Endometrial microvascular endothelial cells (primary cell): ENCODE measurements around the gene DEPP1. TPM values are rescaled to one million over a fixed set of nuclear protein-coding genes. Genes with fewer than 3 reads are reported as not detected.
"Not testable (repeated sequence)": the region's sequence is repeated elsewhere in the genome, so short reads cannot be mapped to it uniquely, and the experiment has no call there.

ENCODE experiments used
- in situ Hi-C: cut with HindIII; loops from 2 replicates; pipeline ENCODE4 v1.10.0; 2017; ENCODE audit warnings: low sequenced_read_pairs, low pct_unique_long_range_greater_than_20kb; ENCODE audit errors: inconsistent ontology term
- total RNA-seq: library from RNA; depleted of rRNA; stranded (reverse); fragments of >200 nt; gene quantifications from one replicate; pipeline ENCODE4 v1.2.3, GENCODE V29; 2015; ENCODE audit errors: inconsistent ontology term

DEPP1 gene, protein sequence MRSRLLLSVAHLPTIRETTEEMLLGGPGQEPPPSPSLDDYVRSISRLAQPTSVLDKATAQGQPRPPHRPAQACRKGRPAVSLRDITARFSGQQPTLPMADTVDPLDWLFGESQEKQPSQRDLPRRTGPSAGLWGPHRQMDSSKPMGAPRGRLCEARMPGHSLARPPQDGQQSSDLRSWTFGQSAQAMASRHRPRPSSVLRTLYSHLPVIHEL
- 10.1 TPM for total RNA-seq

DNA sequence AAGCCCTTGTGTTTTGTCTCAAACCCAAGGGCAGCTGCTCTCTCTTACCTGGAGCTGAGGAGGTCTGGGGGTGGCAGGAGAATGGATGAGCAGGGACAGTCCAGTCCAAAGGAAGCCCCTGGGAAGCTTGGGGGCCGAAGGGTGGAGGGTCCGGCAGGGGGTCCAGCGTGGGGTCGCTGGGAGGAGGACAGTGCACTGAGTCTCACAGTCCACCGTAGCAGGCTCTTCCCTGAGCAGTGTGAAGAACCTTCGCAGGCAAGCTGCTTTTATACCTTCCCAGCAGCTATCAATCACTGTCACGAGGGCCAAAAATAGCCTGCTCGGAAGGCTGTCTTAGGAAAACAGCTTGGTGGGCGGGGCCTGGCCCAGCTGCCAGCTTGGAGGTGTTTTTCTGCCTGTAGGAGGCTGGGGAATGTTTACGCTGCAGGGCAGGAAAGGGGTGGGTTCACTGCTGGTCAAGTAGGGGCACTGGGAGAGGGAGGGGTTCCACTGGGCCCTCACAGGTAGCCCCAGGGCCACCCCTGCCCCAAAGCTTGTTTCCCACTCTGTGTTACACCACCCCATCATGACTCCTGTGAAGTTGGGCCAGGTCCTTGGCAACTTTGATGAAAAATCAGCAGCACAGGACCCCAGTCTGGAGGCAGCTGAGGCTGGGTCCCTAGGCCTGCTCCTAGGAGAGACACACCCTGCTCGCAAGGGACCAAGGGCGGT lies at the start of gene DEPP1:
Gene DEPP1, minus strand, starts transcription at position 240 of the 711 bp plus-strand sequence. CDS start 779 bp downstream, outside the sequence.
- in situ Hi-C loops, result no loop called here

DNA sequence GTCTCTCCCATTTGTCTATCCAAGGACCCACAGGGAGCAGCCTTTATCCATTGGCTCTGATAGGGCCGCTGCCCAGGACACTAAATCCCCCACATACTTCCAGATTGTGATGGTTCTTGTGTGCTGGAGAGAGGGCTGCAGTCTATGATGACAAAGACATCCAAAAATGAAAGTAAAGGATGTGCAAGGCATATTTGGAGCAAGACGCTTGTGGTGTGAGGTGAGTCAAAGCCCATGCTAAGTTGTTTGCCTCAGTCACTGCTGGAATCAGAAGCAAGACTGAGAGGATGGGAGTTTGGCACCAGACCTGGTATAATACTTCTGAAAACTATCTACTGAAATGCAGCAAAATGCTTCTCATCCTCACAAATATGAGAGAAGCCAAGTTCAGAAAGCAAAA lies 44.8 kb upstream of the DEPP1 start:
- in situ Hi-C loops, result no loop called here

DNA sequence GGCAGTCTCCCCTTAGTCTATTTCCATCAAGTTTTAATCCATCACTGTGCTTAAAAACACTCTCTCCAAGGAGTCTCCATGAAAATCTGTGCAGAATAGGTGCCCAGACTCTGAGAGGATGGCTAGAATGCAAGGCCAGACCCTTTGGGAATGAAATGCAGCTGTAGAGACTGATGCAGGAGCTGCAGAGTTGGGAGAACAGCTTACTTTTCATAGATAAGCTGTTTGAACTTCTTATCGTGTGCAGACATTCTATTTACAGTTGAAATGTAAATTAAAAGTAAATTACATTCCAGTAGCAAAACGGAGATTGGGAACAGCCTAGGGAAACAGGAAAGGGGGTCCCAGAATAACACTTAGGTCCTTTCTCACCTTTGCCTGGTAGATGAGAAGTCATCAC lies 37.0 kb upstream of the DEPP1 start:
- in situ Hi-C loops, result no loop called here

DNA sequence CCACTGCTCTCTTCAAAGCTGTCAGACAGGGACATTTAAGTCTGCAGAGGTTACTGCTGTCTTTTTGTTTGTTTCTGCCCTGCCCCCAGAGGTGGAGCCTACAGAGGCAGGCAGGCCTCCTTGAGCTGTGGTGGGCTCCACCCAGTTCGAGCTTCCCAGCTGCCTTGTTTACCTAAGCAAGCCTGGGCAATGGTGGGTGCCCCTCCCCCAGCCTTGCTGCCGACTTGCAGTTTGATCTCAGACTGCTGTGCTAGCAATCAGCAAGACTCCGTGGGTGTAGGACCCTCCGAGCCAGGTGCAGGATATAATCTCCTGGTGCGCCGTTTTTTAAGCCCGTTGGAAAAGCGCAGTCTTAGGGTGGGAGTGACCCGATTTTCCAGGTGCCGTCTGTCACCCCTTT lies 35.9 kb upstream of the DEPP1 start:
- in situ Hi-C loops, result not testable (repeated sequence)

DNA sequence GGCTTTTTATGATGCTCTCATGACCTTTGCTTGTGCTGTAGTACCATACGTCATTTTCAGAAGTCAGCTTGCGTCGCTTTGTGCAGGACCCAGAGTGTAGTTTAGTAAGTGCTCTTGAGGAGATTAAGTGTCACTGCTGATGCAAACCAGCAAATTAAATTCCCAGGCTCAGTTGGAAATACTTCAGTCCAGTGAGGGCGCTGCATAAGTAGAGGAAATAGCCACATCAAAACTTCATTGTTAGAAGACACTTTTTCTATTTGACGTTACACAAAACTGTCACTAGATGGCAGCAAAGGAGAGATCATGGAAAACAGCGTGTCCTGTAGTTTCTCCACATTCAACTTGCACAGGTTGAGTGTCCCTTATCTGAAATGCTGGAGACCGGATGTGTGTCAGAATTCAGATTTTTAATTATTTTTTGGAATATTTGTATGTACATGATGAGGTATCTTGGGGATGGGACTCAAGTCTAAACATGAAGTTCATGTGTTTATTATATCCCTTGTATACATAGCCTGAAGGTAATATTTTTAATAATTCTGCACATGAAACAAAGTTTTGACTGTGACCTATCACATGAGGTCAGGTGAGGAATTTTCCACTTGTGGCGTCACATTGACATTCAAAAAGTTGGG lies 30.0 kb upstream of the DEPP1 start:
- in situ Hi-C loops, result no loop called here

DNA sequence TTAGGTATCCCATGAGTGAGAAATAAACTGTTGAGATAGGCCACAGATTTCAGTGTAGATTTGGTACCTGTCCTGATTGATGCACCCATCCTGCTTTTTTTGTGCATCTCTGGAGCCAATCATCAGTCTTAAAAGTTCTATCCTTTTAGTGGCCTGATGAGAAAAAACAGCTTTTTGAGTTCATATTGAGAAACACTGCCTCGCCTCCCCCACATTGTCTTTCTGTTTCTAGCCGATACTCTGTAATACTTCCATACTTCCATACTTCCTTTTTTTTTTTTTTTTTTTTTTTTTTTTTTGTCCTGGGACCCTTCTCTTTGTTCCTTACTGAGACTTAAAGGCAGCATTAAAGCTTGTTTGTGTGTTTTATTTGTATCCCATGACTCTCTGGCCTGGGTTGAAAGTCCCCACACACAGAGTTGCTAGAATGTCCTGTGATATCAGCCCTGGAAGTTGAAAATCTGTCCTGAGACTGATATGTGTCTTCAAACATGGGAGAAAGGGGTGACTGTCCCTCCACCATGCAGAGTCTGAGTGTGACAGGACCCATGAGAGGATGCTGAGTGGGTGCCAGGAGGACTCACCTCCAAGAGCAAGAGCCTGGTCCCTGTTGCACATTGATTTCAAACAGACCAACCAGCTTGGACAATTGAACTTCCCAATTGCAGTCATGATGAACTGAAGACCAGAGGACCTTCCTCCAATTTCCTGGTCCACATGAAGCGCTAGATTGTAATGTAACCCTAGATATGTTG lies 27.8 kb upstream of the DEPP1 start:
- in situ Hi-C loops, result no loop called here

DNA sequence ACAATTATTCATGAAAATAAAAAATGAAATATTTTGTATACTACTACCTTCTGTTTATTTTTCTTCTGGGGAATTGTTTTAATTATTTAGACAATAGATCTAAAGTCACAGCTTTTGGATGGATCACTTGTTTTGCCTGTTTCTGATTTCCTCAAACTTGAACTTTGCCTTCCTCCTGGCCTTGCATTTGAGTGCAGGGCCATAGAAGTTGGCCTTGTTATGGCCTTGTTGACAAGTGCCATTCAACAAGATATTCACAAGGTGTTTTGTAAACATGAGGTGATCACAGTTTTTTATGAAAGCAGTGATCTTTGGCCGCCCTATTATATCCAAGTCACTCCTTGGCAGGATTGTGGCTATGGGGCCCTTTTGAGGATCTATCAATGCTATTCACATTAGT lies 26.7 kb upstream of the DEPP1 start:
- in situ Hi-C loops, result no loop called here

DNA sequence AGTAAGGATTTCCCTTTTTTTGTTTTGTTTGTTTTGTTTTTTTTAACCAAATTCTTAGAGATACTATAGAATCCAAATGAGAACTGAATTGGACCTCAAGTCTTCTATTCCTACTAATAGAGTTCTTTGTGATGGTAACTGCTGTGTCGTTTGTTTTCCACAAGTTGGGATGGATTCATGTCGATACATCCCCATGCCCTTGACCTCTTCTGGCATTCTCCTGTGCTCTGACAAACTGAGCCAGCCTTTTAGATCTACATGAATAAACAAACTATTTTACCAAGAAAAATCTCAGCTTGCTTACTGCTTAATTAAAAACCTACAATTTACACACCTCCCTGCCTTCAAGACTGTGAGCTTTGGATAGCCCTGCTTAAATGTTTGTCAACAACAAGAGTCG lies 26.1 kb upstream of the DEPP1 start:
- in situ Hi-C loops, result no loop called here

DNA sequence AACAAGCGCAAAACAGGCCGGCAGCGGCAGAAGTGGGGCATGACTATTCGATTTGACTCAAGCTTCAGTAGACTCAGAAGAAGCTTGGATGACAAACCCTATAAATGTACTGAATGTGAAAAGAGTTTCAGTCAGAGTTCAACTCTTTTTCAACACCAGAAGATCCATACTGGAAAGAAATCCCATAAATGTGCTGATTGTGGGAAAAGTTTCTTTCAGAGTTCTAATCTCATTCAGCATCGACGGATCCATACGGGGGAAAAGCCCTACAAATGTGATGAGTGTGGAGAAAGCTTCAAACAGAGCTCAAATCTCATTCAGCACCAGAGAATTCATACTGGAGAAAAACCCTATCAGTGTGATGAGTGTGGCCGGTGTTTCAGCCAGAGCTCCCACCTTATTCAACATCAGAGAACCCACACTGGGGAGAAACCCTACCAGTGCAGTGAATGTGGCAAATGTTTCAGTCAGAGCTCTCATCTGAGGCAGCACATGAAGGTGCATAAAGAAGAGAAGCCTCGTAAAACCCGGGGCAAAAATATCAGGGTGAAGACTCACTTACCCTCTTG lies 24.9 kb upstream of the DEPP1 start:
- in situ Hi-C loops, result no loop called here

DNA sequence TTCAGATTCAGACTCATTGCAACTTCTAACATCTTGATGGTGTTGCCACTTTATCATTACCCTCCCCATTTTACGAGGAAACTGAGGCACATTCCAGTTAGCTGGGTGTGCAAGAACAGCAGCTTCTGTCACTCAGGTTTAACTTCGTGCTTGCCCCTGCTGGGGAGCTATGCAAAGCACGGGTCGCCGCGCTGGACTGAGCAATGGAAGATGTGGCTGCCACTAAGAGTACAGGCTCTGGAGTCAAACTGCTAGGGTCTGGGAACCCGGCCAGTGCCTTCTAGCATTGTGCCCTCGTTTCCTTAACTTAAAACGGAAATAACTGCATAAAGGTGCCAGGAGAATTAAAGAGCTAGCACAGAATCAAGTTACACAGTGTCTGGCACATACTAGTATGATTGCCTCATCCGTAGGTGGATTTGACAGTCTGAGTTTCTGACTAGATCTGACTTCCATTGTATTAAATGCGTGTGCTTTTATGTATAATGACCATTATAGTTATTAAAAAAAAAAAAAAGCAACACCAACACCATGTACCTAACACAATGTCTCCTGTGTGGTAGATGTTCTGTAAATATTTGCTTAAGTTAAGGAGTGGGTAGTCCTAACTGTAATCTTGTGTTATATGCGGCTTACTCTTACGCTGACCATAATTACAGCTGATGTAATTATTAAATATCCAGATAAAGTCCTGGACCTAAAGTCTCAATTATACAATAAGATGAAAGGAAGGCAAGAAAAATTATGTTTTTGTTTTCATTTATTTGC lies 23.0 kb upstream of the DEPP1 start:
- in situ Hi-C loops, result no loop called here

DNA sequence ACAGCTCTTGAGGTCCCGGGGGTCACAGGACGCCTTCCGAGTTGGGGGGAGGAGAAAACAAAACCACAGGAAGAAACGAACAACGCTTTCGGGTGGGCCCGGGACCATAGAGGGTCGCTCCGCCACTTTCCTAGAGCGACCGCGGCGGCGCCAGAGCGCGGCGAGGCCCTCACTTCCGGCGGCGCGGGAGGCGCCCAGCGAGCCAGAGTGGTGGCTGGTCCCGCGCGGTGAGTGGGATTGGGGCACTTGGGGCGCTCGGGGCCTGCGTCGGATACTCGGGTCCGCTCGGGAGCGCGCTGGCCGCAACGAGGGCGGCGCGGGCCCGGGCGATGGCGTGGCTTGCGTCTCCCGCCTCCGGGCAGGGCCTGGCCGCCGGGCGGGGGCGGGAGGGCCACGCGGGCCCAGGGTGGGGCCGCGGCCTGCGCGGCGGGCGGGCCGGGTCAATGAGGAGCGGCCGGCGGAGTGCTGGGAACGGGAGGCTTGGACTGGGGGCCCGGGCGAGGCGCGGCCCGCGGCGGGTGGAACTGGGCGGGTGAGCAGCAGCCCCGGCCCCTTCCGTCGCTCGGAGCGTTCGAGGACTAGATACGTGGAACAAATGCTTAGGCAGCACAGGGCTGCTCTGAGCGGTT lies 22.3 kb upstream of the DEPP1 start, which contains the start of gene ZNF22:
Gene ZNF22, plus strand, starts transcription at position 172 of the 629 bp plus-strand sequence. CDS start 2,446 bp downstream, outside the sequence.
- in situ Hi-C loops, result no loop called here

DNA sequence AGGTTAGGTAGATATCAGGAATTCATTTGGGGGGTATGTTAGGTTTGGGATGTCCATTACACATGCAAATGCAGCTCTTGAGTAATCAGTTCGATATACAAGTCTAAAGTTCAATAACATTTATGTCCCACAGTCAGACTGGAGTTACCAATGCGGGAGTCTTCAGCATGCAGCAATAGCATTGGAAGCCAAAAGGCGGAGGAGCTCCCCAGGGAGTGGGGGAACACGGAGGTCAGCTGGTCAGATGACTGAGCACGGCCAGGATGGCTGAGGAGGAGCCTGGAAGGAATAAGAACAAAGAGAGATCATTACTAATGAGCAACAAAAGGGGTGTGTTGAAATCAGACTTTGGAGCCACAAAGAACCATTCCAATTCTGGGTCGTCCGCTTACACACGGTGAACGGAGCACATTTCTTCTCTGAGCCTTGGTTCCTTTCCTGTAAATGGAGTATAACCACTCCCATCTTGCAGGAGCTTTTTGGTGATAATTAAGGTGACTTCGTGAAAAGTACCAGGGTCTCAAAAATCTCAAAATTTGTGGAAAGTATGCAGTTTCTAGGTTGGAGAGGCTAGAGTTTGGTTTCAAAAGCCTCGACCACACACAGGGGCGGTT lies 21.6 kb upstream of the DEPP1 start:
- in situ Hi-C loops, result no loop called here

DNA sequence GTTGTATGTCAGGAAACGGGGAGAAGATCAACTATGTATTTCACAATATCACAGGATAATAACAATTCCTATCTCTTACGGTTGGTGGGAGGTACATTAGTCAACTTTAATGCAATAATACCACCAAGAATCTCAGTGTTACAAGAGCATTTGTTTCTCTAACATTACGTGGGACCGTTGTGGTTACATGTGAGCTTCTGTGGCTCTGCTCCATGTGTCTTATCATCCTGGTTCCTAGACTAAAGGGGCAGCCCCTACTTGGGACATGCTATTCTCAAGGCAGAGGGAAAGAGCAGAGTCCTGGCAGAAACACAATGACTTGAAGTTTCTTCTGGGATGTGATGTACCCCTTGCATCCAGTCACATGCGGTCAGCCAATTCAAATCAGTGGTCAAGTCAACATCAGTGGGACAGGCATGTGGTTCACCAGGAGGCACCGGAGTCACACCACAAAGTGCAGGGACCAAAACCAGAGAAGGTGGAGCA lies 19.6 kb upstream of the DEPP1 start:
- in situ Hi-C loops, result no loop called here

DNA sequence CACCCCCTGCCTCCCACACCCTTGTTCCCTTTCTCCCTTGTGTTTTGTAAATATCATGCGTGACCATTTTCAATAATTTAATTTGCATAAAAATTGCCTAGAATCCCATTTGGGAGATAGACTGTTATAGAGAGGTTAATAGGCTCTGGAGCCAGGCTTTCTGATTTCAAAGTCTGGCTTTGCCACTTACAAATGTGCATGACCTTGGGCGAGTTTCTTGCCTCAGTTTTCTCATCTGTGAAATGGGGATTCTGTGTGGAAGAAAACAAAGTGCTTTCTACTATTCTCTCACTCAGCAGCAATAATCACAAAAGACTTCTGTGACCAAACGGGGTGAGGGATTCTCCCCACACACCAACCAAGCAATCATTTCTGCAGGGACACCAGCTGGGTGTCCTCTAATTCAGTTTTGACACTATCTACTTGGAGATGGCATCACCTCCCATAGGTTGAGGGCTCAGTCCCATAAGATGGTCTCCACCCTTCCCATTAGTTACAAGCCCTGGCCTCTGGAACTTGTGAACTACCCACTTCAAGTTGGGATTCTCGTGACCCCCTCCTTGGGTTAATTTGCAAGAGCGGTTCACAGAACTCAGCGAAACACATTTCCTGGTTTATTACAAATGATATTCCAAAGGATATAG lies 18.6 kb upstream of the DEPP1 start:
- in situ Hi-C loops, result no loop called here

DNA sequence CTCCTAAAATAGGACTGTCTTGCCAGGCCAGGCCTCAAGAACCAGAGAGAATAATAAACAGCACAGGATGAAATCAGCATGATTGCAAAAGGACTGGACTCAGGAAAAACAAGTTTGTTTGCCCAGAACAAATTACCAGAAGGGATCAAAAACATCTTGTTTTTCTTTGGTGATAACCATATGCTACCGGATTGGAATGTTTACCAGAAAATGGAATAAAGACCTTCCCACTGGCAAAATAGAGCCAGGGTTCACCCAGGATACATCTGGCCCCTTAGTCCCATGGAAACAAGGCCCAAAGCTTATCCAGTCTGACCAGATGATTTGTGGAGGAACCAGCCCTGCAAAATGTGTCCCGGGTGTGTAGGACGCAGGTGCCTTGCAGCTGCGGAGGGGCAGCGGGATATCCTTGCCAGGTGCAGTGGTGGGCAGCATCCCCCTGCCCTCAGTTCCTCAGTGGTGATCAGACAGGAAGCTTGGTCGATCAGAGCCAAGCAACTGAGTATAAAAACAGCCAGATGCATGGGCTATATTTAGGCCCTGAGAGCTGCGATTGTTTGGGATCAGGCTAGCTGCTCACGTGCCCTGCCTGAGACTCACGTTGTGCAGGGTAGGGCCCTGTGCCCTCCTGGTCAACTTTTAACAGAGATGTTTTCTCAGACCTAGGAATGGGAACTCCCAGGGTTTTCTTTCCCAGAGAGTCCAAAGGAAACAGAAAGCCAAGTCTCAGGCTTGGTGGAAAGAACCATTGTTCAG lies 17.5 kb upstream of the DEPP1 start:
- in situ Hi-C loops, result no loop called here

DNA sequence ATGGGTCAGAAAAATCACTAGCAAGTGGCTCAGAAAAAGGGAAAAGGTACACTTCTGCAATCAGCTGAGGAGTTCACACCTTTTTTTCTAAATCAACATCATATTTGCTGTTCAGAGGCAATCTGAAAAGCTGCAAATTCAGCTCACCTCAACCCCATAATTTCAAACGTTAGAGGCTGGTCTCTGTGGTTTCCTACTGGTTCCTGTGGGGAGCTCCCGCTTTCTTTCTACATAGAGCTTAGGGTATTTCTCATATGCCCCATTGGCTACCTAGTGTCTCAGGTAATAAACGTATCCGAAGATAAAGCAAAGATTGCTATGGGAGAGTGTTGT lies 16.9 kb upstream of the DEPP1 start:
- in situ Hi-C loops, result no loop called here
